GM20431 (cell line): Measurements from ENCODE around the gene C3orf33.

Experiments used
- in situ Hi-C: fragments of 300-500 bp; cut with MseI, MboI; formaldehyde crosslinking; loops from one replicate; pipeline ENCODE4 v1.15.0; 2020; ENCODE audit warnings: low sequenced_read_pairs; ENCODE audit not compliant: unreplicated experiment

C3orf33 gene

DNA sequence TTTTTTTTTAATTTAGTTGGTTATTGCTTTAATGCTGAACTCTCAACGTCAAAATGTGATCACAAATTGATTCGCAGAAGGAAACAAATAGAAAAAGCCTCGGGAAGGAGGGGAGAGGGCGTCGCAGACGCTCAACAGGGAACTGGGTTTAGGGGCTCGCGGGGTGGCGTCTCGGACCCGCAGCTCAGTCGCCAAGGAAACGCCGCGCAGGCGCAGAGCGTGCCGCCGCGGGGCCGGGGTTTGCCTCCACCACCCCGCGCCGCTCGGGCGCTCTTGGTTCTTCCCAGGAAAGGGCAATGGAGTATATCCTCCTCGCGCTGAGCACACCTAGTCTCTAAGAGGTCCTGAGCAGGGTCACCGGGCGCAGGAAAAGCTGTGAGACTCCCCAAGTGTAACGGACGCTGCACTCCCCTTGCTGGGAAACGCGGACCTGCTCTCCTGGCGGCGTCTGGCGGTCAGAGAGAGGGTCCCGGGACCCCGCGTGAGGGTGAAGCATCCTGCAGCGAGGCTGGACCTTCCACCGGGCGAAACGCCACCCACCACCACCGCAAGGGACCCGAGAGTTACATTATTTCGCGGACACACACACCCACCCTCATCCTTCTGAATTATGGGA lies 62.0 kb downstream of the C3orf33 start:
- in situ Hi-C loops, result no loop called here

DNA sequence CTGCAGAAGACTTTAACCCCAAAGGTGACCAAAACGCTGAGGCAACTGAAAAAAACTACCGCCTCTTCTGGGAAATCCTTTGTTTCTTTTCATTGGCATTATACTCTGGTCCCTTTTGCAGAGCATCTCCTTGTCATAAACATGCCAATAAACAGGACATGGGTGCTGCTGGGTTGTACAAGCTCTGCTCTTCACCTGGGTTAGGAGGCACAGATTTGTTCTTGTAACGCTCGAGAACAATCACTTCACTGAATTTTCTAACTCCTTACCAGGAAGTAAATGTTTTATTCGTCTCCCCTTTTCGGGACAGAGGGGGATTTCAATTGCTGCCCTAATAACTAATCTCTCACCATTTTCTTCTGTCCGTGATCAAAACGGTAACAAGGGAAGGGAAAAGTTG lies 62.5 kb downstream of the C3orf33 start:
- in situ Hi-C loops, result no loop called here

DNA sequence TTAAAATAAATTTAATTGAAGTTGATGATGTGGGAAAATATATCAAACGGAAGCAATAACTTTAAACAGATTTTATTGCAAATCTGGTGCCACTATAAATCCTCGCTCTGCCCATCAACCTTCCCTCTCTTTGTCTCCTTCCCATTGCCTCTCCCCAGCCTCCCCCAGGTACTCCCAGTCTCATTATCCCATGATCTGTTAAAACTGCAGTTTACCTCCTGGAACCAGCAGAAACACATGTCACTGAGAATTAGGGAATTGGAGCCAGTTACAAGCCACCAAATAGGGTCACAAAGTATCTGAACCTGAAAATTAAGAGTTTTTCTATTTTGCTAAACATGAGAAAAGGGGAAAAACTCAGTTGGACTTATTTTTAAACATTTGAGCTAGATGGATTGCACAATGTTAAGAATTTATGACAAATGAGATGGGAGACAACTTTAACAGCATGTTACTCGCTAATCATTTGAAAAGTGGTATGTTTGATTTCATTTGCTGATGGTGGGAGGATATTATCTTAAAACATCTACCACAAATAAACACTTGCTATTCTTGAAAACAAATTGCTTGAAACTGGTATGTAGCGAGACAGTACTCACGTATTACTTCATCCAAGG lies 63.6 kb downstream of the C3orf33 start:
- in situ Hi-C loops, result no loop called here

DNA sequence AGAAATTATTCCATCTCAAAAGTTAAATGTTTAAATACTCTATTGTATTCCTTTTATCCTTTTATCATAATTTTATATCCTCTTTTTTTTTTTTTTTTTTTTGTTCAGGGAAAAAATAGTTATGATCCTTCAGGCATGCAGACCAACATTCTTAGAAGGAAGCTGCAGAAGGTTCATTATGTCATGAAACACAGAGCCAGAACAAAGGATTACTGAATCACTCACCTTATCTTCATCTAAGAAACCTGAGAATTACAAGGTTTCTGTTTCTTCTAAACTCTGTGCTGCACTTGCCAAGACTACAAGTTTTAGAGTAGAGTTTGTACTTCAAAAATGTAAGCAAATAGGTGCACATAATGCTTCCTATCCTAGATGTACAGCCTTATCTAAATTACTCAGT lies 64.5 kb downstream of the C3orf33 start:
- in situ Hi-C loops, result no loop called here

DNA sequence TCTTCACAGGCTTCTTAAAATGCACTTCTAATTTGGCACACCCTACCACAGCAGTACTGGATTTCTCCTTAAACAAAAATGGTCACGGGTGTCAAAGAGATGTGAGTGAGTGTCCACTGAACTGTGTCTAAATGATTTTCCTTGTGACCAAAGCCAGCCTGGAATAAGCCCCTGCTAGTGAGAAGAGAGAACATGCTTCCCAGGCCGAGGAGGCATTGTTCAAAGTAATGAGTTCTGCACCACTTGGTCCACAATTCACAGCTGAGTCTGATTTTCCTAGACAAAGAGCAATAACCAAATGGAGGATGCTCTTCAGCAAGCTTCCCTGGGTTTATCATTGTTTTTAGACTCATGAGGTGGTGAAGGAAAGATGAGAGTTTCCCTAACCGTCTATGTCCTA lies 65.0 kb downstream of the C3orf33 start:
- in situ Hi-C loops, result no loop called here

DNA sequence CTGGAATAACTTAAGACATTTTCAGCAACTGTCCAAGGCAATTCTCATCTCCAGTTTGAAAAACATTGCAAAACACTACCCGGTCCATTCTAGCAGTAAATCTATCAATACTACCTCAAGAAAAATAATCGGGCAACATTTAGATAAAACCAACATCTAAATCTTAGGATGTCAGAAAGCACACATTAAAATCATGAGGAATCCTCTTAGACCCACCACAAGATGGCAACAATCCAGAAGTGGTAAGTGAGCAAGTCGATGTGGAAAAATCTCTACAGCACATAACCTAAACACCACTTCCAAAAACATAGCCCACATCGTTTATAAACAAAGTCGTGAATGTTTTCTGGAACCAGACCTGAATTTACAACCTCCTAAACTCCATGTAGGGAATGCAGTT lies 66.9 kb downstream of the C3orf33 start:
- in situ Hi-C loops, result no loop called here

DNA sequence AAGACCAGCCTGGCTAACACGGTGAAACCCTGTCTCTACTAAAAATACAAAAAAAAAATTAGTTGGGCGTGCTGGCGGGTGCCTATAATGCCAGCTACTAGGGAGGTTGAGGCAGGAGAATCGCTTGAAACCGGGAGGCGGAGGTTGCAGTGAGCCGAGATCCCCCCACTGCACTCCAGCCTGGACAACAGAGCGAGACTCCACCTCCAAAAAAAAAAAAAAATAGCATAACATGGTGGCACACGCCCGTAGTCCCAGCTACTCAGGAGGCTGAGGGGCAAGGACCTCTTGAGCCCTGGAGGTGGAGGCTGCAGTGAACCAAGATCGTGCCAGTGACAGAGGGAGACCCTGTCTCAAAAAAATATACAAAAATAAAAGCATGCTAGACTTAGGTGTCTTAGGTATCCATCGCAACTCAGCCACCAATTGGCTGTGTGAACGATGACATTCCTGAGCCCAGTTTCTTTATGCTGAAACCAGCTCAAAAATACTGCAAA lies 67.5 kb downstream of the C3orf33 start:
- in situ Hi-C loops, result no loop called here

DNA sequence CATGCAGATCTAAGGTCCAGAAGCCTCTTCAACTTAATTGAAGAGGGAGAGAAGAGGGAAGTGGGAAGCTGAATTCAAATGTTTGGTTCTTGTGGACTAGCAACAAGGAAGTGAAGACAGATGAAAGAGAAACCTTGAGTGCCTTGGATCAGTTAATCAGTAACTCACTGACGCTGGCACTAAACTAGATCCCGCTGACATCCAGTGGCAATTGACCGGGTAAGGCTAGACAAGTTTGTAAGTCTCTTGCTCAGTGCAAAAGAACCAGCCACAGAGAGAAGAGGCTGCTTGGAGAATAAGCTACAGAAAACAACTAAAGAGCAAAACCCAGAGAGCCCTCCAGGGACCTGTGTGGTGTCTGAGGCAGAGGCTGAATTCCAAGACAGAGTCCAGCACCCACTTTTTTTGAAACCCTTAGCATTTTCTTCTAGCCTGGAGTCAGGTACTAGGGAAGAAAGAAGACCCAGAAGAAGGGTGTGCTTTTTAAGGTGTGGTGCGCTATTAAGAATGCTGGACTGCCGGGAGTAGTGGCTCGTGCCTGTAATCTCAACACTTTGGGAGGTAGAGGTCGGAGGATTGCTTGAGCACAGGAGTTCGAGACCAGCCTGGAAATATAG lies 68.1 kb downstream of the C3orf33 start:
- in situ Hi-C loops, result no loop called here

DNA sequence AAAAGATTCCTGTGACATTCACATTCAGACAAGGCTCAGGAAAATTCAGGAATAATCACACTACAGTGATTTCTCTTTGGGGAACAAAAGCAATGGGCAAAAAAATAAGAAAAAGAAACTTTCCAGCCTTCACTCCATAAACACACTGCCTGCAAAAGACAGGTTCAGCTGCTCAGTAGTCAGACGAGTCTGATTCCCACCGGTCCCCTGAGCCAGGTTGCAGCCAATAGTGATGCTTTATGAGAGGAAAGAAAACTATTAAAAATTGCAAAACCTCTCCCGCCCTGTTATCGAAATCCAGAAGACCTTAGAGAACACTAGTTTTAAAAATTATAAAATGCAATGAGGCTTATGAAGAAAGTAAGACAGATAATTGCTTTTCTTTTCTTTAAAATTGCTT lies 69.7 kb downstream of the C3orf33 start:
- in situ Hi-C loops, result no loop called here

DNA sequence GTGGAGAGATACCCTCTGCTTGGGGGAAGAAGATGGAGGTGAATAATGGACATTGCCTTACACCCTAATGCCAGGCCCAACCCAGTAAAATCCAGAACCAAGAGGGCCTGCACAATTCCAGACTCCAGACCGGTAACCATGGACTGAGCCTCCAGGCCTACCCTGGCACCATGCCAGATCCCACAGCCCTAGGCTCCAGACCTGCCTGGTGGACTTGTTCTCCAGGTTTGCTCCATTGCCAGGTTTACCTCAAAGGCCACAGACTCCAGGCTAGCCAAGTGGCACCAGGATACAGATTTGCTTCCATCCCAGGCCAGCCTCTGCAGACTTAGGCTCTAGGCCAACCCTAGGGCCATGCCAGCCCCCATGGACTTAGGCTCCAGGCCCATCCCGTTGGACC lies 75.2 kb downstream of the C3orf33 start:
- in situ Hi-C loops, result no loop called here

DNA sequence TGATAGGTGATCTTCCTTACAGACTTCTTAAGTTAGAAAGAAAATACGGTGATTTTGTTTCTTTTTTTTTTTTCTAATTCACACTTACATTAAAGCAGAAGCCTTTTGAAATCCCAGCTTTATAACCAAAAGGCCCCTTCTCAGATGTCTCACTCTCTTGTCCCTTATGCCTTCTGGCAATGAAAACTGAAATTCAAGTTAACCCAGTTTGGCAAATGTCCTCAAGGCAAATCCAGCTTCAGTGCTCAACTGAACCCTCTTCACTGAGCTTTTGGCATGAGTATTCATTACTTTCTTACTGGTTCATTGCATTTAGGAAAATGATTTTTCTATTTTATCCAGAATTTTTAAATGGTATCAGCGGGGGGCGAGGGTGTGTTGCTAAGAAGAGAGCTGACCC lies 78.2 kb downstream of the C3orf33 start:
- in situ Hi-C loops, result no loop called here

DNA sequence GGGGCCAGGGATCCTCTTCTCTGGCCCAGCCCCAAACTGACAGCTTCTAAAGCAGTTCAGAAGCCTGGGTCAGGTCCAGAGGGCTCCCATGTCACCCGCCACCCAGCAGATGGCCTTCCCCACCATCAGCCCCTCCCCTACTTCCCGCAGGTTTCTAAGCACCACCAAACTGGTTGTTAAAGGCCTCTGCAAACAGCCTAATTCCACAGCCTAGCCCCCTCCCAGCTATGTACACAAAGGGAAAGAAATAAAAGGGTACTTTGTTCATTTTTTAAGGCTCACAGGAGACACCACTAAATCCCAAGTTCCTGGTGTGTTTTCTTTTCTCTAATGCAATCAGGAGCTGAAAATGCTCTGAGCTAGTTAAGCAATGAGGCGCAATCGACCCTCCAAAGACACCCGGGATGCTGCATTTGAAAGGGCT lies 91.8 kb downstream of the C3orf33 start:
- in situ Hi-C loops, result loop anchor here (25.0 kb wide), 1 partner anchor 1377 kb away; no protein-coding TSS in a partner anchor
